HG02642 (cell line): ENCODE data around the gene EEPD1.
"Not testable (repeated sequence)": the region's sequence is repeated elsewhere in the genome, so short reads cannot be mapped to it uniquely, and the experiment has no call there.

Source experiments
- ATAC-seq: cut with Tn5 transposase; IDR thresholded peaks from one replicate; pipeline ENCODE4 v1.9.1; 2021; ENCODE audit warnings: mild to moderate bottlenecking; ENCODE audit not compliant: unreplicated experiment, poor library complexity

Gene EEPD1

GRCh38 chr7:36311539-36311938 is 158.5 kb downstream of the EEPD1 start:
- ATAC-seq = no peak

GRCh38 chr7:36312064-36312914 is 159.2 kb downstream of the EEPD1 start:
- no peak for ATAC-seq

DNA sequence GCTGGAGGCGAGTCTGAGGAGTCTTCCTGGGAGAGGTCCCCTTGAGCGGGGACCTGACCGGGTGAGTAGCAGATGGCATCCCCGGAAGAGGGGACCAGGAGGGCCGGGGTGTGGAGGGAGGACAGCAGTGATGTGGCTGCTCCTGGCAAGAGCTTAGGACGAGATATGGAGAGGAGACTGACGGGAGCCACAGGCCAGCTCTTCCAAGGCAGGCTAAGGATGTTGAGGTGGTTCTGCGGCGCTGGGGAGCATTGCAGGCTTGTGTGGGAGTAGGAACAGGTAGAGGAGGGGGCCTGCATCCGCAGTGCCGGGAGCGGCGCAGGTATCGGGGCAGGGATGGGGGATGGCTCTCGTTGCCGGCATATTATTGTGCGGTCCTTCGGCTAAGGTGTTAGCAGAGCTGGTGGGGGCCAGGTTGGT is 159.9 kb downstream of the EEPD1 start:
- no peak for ATAC-seq

DNA sequence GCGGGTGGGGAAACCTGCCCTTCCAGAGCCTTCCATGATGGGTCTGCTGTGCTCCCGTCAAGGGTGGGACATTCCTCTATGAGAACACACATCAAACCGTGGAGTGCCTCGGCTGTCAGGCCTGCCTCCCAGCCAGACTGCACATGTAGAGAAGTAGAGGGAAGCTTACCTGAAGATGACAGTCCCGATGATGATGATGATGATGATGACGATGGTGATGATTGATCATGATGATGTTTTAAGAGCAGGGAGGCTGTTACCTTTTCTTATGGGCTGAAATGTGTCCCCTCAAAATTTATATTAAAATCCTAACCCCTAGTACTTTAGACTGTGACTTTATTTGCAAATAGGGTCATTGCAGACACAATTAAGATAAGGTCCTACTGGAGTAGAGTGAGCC is 160.6 kb downstream of the EEPD1 start:
- no peak for ATAC-seq

DNA sequence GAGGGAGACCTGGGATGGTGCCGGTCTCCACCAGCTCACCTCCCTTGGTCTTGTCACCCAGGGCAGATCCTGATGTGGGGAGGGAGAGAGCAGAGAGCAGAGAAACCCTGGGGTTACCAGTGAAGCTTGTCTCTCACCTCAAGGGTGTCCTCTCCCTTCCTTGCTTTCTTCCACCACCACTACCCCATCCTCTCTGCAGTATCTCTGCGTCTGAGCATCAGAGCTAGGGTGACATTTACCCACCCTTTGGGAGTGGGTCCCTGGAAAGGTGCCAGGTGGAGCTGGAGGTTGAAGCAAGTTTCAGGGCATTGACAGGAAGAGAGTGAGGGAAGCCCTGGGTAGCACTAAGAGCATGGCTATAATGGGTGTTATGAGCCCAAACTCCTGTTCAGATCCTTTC is 161.4 kb downstream of the EEPD1 start:
- no peak for ATAC-seq

- ATAC-seq = no peak
Measured at GRCh38 chr7:36315309-36315944, 162.4 kb downstream of the EEPD1 start.

DNA sequence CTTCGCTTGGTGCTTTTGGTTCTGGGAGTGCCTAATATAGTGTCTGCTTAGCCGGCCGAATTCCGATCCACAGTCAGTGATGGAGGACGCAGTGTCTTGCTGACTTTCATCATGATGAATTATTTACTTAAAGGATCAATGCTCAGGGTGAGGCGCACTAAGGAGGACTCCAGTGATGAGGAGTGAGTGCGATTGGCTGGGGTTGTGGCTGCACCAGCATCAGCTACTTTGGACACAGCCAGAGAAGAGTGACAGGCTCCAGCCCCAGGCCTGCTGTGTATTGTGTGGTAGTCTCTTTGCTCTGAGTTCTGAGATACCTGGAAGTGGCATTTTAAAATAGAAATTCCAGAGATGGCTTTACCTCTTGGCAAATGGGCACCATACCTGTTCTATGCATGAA is 163.3 kb downstream of the EEPD1 start:
- ATAC-seq = no peak

DNA sequence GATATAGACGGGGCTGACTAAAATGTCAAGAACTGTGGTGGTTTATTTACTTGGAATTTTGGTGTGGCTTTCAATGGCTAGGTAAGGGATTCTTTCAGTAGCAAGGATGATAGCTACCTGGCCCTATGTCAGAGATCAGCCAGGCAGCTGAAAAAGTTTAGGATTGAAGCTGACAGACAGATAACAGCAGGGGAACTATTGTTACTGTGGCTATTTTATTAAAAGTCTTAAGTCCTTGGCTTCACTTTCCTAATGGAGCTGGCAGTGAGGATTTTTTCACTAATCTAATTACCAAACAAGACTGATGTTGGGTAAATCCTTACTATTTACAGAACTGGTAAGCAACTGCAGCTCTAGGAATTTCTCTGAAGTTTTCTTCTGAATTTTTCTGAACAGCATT is 164.2 kb downstream of the EEPD1 start:
- ATAC-seq = no peak

DNA sequence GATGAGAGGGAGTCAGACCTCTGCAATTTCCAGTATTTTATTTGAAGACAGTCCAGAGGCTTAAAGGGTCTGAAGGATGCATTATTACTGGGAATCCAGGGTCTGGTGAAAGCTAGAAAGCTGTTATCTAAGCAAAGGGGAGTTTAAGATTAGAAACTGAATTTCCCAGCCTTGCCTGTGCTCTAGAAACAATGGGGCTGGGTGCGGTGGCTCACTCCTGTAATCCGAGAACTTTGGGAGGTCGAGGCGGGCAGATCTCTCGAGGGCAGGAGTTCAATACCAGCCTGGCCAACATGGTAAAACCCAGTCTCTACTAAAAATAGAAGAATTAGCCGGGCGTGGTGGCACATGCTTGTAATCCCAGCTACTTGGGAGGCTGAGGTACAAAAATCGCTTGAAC is 165.1 kb downstream of the EEPD1 start:
- no peak for ATAC-seq

DNA sequence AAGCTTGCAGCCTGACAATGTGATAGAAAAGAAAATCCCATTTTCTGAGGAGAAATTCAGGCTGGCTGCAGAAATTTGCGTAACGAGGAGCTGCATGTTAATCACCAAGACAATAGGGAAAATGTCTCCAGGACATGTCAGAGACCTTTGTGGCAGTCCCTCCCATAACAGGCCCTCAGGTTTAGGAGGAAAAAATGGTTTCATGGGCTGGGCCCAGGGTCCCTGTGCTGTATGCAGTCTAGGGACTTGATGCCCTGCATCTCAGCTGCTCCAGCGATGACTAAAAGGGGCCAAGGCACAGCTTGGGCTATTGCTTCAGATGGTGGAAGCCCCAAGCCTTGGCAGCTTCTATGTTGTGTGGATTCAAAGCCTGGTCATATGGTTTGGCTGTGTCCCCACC is 168.2 kb downstream of the EEPD1 start:
- not testable (repeated sequence) for ATAC-seq

DNA sequence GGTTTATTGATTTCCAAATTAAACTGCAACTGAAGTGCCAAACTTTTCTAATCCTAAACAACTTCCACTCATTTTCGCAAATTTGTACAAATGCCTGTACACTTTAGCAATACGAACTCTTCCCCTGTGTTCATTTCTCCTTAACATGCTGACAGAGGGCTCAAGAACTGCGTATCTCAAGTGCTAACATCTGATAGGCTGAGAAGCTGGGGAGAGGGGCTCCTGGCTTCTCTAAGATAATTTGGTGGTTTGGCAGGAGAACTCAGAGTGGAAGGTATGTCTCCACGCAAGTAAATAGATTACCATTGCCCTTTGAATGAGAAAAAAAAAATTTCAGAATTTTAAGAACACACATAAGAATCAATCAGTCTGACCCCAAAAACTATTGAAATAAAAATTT is 183.3 kb downstream of the EEPD1 start:
- ATAC-seq = no peak

DNA sequence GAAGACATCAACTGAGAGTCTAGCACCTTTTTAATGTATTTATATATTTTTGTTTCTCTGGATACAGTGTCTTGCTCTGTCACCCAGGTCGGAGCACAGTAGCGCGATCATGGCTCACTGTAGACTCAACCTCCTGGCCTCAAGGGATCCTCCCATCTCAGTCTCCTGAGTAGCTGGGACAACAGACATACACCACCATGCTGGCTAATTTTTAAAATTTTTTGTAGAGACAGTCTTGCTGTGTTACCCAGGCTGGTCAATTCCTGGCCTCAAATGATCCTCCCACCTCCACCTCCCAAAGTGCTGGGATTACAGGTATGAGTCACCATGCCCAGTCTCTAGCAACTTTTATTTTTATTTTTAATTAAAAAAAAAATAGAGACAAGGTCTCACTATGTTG is 185.2 kb downstream of the EEPD1 start:
- ATAC-seq = no peak

DNA sequence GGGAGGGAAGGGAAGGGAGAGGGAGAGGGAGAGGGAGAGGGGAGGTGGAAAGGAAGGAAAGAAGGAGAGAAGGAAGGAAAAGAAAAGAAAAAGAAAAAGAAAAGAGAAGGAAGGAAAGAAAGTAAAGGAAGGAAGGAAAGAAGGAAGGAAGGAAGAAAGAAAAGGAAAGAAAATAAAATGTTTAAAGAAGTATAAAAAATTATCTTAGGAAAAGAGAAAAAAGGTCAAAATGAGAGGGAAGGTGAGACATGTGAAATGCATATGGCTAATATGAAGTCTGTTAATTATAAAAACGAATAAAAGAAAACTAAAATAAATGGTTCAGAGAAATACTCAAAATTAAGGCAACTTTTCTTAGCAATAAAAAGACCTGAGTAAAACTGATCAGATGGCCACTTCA is 190.5 kb downstream of the EEPD1 start:
- ATAC-seq = no peak

DNA sequence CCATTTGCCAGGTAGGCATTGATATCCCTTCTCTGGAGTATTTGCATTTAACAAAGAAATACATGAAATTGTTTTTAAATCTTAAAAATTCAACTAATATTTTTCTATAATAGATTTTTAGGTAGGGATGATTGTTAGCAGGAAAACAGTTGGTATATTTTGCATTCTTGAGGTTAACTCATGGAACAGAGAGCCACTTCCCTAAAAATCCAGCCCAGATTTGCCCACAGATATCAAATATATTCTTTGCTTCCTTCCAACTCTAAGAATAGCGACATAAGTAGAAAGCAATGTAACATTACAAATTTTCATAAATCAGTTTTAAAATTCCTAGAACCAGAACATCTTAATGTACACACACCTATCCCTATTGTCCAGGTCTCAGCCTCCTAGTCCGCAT is 191.6 kb downstream of the EEPD1 start:
- no peak for ATAC-seq

GRCh38 chr7:36346260-36346831 is 193.3 kb downstream of the EEPD1 start:
- ATAC-seq = no peak

DNA sequence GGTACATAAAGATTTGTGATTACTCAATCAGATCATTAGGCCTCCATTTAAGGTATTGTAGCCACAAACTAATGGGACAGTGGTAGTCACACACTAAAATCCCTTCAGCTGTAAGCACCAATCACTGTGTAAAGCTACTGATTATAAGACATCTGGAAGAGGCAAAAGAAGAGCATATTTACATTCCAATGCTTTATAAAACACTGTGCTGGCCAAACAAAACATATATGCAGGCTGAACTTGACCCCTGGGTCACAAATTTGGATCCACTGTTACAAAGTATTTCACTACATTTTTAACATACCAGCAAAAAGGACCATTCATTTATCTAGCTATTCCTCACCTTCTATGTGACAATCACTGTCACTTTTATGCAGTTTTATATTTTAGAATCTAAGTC is 195.2 kb downstream of the EEPD1 start:
- no peak for ATAC-seq

- no peak for ATAC-seq
Measured at GRCh38 chr7:36348771-36349170, 195.7 kb downstream of the EEPD1 start.

- no peak for ATAC-seq
Measured at GRCh38 chr7:36349626-36350025, 196.6 kb downstream of the EEPD1 start.
